Caco-2 (cell line): Measurements from ENCODE around the gene SMIM29. TPM values are rescaled to one million over a fixed set of nuclear protein-coding genes. Genes with fewer than 3 reads are reported as not detected.
A peak's percentile ranks its signal among the peaks of the same experiment; 100 is the strongest.

Experiments used
- BruUV-seq: library from RNA; stranded (reverse); fragments of 400-500 nt; replicated peaks from 2 replicates; lab custom pipeline; 2021; lab: Mats Ljungman, UMichigan
- CTCF ChIA-PET: fragments of 300-600 bp; sonication (Branson Sonifier 250); formaldehyde crosslinking; loops from one replicate; lab custom pipeline; 2022; ENCODE audit warnings: antibody characterized with exemption; lab: Charles Lee
- POLR2A ChIA-PET: fragments of 300-600 bp; sonication (Branson Sonifier 250); formaldehyde crosslinking; loops from one replicate; lab custom pipeline; 2022; ENCODE audit warnings: antibody characterized with exemption; lab: Charles Lee
- DNase-seq, 2 experiments: peaks; one replicate each; pipeline versions ENCODE4 v3.0.0 to v3.0.0-alpha.2; 2020 to 2022
- H3K27me3 ChIP-seq: replicated peaks from 2 replicates; pipeline ENCODE4 v1.6.0; 2011; ENCODE audit warnings: low read length; ENCODE audit not compliant: control insufficient read depth, insufficient read depth
- H3K36me3 ChIP-seq: 2 replicates; pipeline ENCODE4 v1.5.1; 2011; ENCODE audit warnings: low read length; ENCODE audit not compliant: control insufficient read depth, insufficient read depth
- H3K4me1 ChIP-seq: fragments of 250-450 bp; sonication (Bioruptor Pico); 2 replicates; pipeline ENCODE4 v1.5.1; 2020; ENCODE audit warnings: mild to moderate bottlenecking
- H3K4me3 ChIP-seq: 2 replicates; pipeline ENCODE4 v1.5.1; 2011; ENCODE audit warnings: low read depth, mild to moderate bottlenecking, control low read depth, low read length
- H3K9me3 ChIP-seq: fragments of 250-450 bp; sonication (Bioruptor Pico); 2 replicates; pipeline ENCODE4 v1.5.1; 2020; ENCODE audit warnings: mild to moderate bottlenecking, moderate library complexity
- H3K27ac Mint-ChIP-seq: one replicate; pipeline ENCODE4 v1.8.0; 2022; ENCODE audit warnings: mixed read lengths; ENCODE audit not compliant: unreplicated experiment
- H3K27me3 Mint-ChIP-seq: one replicate; pipeline ENCODE4 v1.8.0; 2022; ENCODE audit warnings: mixed read lengths; ENCODE audit not compliant: insufficient read depth, unreplicated experiment
- H3K36me3 Mint-ChIP-seq: one replicate; pipeline ENCODE4 v1.8.0; 2022; ENCODE audit warnings: mild to moderate bottlenecking, mixed read lengths; ENCODE audit not compliant: insufficient read depth, unreplicated experiment
- H3K4me1 Mint-ChIP-seq: one replicate; pipeline ENCODE4 v1.8.0; 2022; ENCODE audit warnings: low read depth, mixed read lengths; ENCODE audit not compliant: unreplicated experiment
- H3K4me3 Mint-ChIP-seq: one replicate; pipeline ENCODE4 v1.8.0; 2022; ENCODE audit warnings: mild to moderate bottlenecking, moderate library complexity, mixed read lengths; ENCODE audit not compliant: unreplicated experiment
- H3K9me3 Mint-ChIP-seq: one replicate; pipeline ENCODE4 v1.8.0; 2022; ENCODE audit warnings: mixed read lengths; ENCODE audit not compliant: unreplicated experiment
- intact Hi-C: fragments of 100-400 bp; cut with micrococcal nuclease; formaldehyde crosslinking; loops from one replicate; pipeline ENCODE4 v1.10.0; 2022; ENCODE audit not compliant: unreplicated experiment
- total RNA-seq: library from RNA; stranded (reverse); gene quantifications from 2 replicates; pipeline ENCODE4 v1.2.3, GENCODE V29; 2022
- TF ChIP-seq, protein P1 (sequence below), 2 experiments: fragments of 200-600 bp in 1 of 2; IDR thresholded peaks; 1 replicate in 1 of 2; 2 replicates in 1 of 2; pipeline versions ENCODE4 v1.5.1 to v1.8.0; 2011 to 2022; ENCODE audit warnings: antibody characterized with exemption in 1 of 2, control low read depth in 1 of 2, inconsistent platforms in 1 of 2, low read depth in 1 of 2, low read length in 1 of 2, mild to moderate bottlenecking in 1 of 2, moderate library complexity in 1 of 2; ENCODE audit not compliant: insufficient read depth in 1 of 2, severe bottlenecking in 1 of 2, unreplicated experiment in 1 of 2

SMIM29 gene
- total RNA-seq, 1 experiment from 2014 or later: 16.0 TPM

DNA sequence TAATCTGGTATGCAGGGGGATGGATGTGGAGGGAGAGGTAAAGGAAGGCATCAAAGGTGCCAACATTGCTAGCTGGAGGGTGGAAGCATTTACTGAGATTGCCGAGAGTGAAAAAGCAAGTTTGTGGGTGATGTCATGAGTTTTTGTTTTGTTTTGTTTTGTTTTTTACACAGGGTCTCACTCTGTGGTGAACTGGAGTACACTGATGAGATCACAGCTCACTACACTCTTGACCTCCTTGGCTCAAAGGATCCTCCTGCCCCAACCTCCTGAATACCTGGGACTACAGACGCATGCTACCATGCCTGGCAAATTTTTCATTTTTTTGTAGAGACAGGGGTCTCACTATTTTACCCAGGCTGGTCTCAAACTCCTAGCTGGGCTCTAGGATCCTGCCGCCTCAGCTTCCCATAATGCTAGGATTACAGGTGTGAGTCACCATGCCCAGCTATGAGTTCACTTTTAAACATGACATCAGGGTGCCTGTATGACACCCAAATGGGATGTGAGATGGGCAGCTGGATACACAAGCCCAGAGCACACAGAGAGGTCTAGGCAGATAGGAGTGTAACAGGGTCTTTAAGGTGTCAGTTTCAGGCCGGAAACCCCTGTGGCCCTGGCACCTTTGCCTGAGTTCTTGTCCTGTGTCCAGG is 47.2 kb downstream of the SMIM29 start:
- ChIA-PET CTCF (interaction anchor here (0.6 to 2.2 kb wide), 2 partner anchors 38 to 214 kb away, joined by 4 to 10 read pairs; no protein-coding TSS in a partner anchor), POLR2A (interaction anchor here (0.6 kb wide), 1 partner anchor 486 kb away, joined by 6 read pairs; no protein-coding TSS in a partner anchor)
- no peaks in the 10 kb centered on the region for H3K27me3 Mint-ChIP-seq
- peaks cover 17% of the 10 kb centered on the region for H3K9me3 Mint-ChIP-seq
- intact Hi-C loops: no loop called here
- H3K4me1 Mint-ChIP-seq: no peaks in the 10 kb centered on the region
- Histone ChIP-seq H3K4me3 (no peak overlapping the region), H3K9me3 (no peaks in the 10 kb centered on the region), H3K27me3 (no peaks in the 10 kb centered on the region), H3K36me3 (no peaks in the 10 kb centered on the region), H3K4me1 (peaks cover 1% of the 10 kb centered on the region; the same call in 1 of the 2 replicates)
- H3K36me3 Mint-ChIP-seq: no peaks in the 10 kb centered on the region
- DNase-seq: no peak
- no peak overlapping the region for H3K27ac Mint-ChIP-seq
- no TSS peak for BruUV-seq
- TF ChIP-seq, protein P1, sequence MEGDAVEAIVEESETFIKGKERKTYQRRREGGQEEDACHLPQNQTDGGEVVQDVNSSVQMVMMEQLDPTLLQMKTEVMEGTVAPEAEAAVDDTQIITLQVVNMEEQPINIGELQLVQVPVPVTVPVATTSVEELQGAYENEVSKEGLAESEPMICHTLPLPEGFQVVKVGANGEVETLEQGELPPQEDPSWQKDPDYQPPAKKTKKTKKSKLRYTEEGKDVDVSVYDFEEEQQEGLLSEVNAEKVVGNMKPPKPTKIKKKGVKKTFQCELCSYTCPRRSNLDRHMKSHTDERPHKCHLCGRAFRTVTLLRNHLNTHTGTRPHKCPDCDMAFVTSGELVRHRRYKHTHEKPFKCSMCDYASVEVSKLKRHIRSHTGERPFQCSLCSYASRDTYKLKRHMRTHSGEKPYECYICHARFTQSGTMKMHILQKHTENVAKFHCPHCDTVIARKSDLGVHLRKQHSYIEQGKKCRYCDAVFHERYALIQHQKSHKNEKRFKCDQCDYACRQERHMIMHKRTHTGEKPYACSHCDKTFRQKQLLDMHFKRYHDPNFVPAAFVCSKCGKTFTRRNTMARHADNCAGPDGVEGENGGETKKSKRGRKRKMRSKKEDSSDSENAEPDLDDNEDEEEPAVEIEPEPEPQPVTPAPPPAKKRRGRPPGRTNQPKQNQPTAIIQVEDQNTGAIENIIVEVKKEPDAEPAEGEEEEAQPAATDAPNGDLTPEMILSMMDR (IDR thresholded peaks at IDR 0.05; ENCODE audit: insufficient read depth in 1 of 2, low read depth in 1 of 2, low read length in 1 of 2, severe bottlenecking in 1 of 2, unreplicated experiment in 1 of 2): no peak
- no peak overlapping the region for H3K4me3 Mint-ChIP-seq

DNA sequence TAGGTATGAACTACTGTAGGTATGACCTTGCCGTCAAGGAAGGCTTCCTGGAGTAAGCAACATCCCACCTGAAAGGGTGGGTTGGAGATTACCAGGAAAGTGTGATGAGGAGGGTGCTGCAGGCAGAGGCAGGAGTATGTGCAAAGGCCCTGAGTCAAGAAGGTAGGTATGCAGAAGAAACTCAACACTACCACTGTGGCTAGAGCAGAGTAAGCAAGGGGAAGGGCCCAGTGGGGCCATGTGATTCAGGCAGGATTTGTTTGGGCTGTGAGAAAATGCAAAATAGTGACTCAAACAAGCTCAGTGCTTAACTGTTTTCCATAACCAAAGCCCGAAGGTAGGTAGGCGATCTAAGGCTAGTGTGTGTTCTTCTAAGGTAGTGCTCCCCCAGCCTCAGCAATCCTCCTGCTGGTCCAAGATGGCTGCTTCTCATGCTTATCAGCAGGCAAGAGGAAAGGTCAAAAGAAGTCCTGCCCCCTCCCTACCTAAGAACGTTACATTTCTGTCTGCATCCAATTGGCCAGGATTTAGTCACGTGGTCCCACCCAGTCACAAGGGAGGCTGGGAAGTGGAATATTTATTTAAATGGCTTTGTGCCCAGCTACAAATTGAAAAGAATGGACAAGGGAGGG is 48.4 kb downstream of the SMIM29 start:
- Mint-ChIP-seq H3K9me3 (peaks cover 17% of the 10 kb centered on the region), H3K36me3 (no peaks in the 10 kb centered on the region), H3K27me3 (no peaks in the 10 kb centered on the region), H3K27ac (no peak overlapping the region), H3K4me3 (no peak overlapping the region), H3K4me1 (no peaks in the 10 kb centered on the region)
- TF ChIP-seq, protein P1 (IDR thresholded peaks at IDR 0.05; ENCODE audit: insufficient read depth in 1 of 2, low read depth in 1 of 2, low read length in 1 of 2, severe bottlenecking in 1 of 2, unreplicated experiment in 1 of 2): no peak
- Histone ChIP-seq H3K27me3 (no peaks in the 10 kb centered on the region), H3K9me3 (no peaks in the 10 kb centered on the region), H3K4me1 (peaks cover 4% of the 10 kb centered on the region; the same call in 1 of the 2 replicates), H3K36me3 (no peaks in the 10 kb centered on the region), H3K4me3 (no peak overlapping the region)
- intact Hi-C loops: no loop called here
- no peak for DNase-seq
- ChIA-PET CTCF (interaction anchor here (0.7 kb wide), 1 partner anchor 173 kb away, joined by 3 read pairs; no protein-coding TSS in a partner anchor), POLR2A (no interaction called here)
- BruUV-seq: no TSS peak

DNA sequence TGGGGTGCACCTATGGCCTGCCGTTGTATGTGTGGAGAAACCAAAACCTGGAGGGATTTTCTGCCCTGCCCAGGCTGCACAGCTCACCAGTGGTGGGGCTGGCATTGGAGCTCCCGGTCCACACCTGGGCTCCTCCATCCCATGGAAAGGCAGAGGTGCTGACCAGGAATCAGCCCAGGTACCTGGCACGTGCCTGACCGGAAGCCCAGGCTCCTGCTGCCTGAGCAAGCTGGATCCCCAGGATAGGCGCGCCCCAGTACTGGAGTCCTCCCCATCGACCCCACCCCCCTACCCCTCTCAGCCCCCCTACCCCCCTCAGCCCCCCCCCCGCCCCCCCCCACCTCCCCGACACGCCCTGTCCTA is 52.0 kb downstream of the SMIM29 start:
- ChIA-PET POLR2A (interaction anchor here (1.4 kb wide), 1 partner anchor 218 kb away, joined by 4 read pairs; no protein-coding TSS in a partner anchor), CTCF (interaction anchor here (1.5 kb wide), 2 partner anchors 22 to 219 kb away, joined by 3 to 29 read pairs; no protein-coding TSS in a partner anchor)
- Mint-ChIP-seq H3K9me3 (peaks cover 13% of the 10 kb centered on the region), H3K4me1 (no peaks in the 10 kb centered on the region), H3K4me3 (peak overlapping the region; percentile 67), H3K27me3 (peaks cover 2% of the 10 kb centered on the region), H3K36me3 (no peaks in the 10 kb centered on the region), H3K27ac (no peak overlapping the region)
- Histone ChIP-seq H3K27me3 (no peaks in the 10 kb centered on the region), H3K36me3 (no peaks in the 10 kb centered on the region), H3K4me3 (no peak overlapping the region), H3K4me1 (peaks cover 4% of the 10 kb centered on the region; the same call in 1 of the 2 replicates), H3K9me3 (no peaks in the 10 kb centered on the region)
- DNase-seq: no peak
- TF ChIP-seq, protein P1 (IDR thresholded peaks at IDR 0.05; ENCODE audit: insufficient read depth in 1 of 2, low read depth in 1 of 2, low read length in 1 of 2, severe bottlenecking in 1 of 2, unreplicated experiment in 1 of 2): no peak
- no TSS peak for BruUV-seq
- intact Hi-C loops: loop anchor here (1.0 to 5.0 kb wide), 2 partner anchors 50 to 218 kb away; partner anchors contain the start of gene SMIM29
